Brain microvascular endothelial cell (primary cell): Measurements from ENCODE around the gene MATN1.

Experiments used
- DNase-seq: peaks from one replicate; pipeline ENCODE4 v3.0.0-alpha.2; 2020
- H3K27ac ChIP-seq: fragments of 250-450 bp; sonication (Bioruptor Pico); 2 replicates; pipeline ENCODE4 v1.5.1; 2020; ENCODE audit warnings: mild to moderate bottlenecking, moderate library complexity
- H3K27me3 ChIP-seq: fragments of 250-450 bp; sonication (Bioruptor Pico); replicated peaks from 2 replicates; pipeline ENCODE4 v1.5.1; 2020; ENCODE audit warnings: mild to moderate bottlenecking
- H3K36me3 ChIP-seq: fragments of 250-450 bp; sonication (Bioruptor Pico); replicated peaks from 2 replicates; pipeline ENCODE4 v1.5.1; 2020; ENCODE audit warnings: mild to moderate bottlenecking
- H3K4me3 ChIP-seq: 2 replicates; pipeline ENCODE4 v1.5.1; 2011; ENCODE audit warnings: low read depth, mild to moderate bottlenecking, control low read depth, low read length, moderate library complexity
- CTCF ChIP-seq: IDR thresholded peaks from 2 replicates; pipeline ENCODE4 v1.5.1; 2011; ENCODE audit warnings: low read depth, mild to moderate bottlenecking, moderate library complexity, low read length, control low read depth, inconsistent platforms; ENCODE audit errors: missing control alignments
- in situ Hi-C: cut with HindIII; loops from 2 replicates; pipeline ENCODE4 v1.10.0; 2017; ENCODE audit warnings: low sequenced_read_pairs, low pct_ligation_motif_present

Gene MATN1

GRCh38 chr1:30664103-30664755, 59.2 kb downstream of the MATN1 start:
- no peak for DNase-seq
- no peaks in the 10 kb centered on the region for H3K27me3 ChIP-seq
- H3K36me3 ChIP-seq: no peaks in the 10 kb centered on the region
- H3K27ac ChIP-seq: no peak overlapping the region
- in situ Hi-C loops: no loop called here
- H3K4me3 ChIP-seq: no peak overlapping the region
- no peak for TF ChIP-seq CTCF

GRCh38 chr1:30663596-30664091, 59.7 kb downstream of the MATN1 start:
- no peak overlapping the region for H3K27ac ChIP-seq
- no peaks in the 10 kb centered on the region for H3K27me3 ChIP-seq
- no peak for TF ChIP-seq CTCF
- DNase-seq: no peak
- H3K4me3 ChIP-seq: no peak overlapping the region
- in situ Hi-C loops: no loop called here
- H3K36me3 ChIP-seq: no peaks in the 10 kb centered on the region

GRCh38 chr1:30662291-30662840, 61.0 kb downstream of the MATN1 start:
- no peak for TF ChIP-seq CTCF
- no peaks in the 10 kb centered on the region for H3K36me3 ChIP-seq
- no peak overlapping the region for H3K4me3 ChIP-seq
- DNase-seq: no peak
- in situ Hi-C loops: no loop called here
- no peak overlapping the region for H3K27ac ChIP-seq
- H3K27me3 ChIP-seq: no peaks in the 10 kb centered on the region

GRCh38 chr1:30661311-30661710, 62.1 kb downstream of the MATN1 start:
- Histone ChIP-seq H3K4me3 (no peak overlapping the region), H3K36me3 (no peaks in the 10 kb centered on the region), H3K27ac (no peak overlapping the region), H3K27me3 (no peaks in the 10 kb centered on the region)
- in situ Hi-C loops: no loop called here
- DNase-seq: no peak
- no peak for TF ChIP-seq CTCF
